SU-DHL-6 (cell line): ENCODE data around the gene FMN1.

Source experiments
- EZH2phosphoT487 ChIP-seq: fragments of 200-600 bp; sonication (generic), shearing (Covaris generic); conservative IDR thresholded peaks from 2 replicates; pipeline ENCODE4 v1.6.1; 2018; ENCODE audit warnings: mild to moderate bottlenecking, antibody characterized with exemption, low read length, moderate library complexity, mixed read lengths
- TF ChIP-seq, protein P1 (sequence below): fragments of 200-600 bp; sonication (generic); IDR thresholded peaks from one replicate; pipeline ENCODE4 v1.5.1; 2017; ENCODE audit warnings: antibody characterized with exemption, mild to moderate bottlenecking, low read length, moderate library complexity; ENCODE audit not compliant: insufficient read depth, poor library complexity, severe bottlenecking

DNA sequence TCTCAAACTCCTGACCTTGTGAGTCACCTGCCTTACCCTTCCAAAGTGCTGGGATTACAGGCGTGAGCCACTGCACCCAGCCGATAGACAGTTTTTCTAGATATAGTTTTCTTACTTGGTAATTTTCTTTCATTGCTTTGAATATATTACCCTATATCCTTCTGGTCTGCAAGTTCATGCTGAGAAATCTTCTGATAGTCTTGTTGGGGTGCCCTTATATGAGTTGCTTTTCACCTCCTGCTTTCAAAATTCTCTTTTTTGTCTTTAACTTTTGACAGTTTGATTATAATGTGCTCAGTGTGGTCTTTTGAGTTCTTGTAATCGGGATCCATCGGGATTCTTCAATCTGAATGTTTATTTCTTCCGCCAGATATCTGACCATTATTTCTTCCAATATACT lies 259.4 kb downstream of the FMN1 start:
- TF ChIP-seq, protein P1, sequence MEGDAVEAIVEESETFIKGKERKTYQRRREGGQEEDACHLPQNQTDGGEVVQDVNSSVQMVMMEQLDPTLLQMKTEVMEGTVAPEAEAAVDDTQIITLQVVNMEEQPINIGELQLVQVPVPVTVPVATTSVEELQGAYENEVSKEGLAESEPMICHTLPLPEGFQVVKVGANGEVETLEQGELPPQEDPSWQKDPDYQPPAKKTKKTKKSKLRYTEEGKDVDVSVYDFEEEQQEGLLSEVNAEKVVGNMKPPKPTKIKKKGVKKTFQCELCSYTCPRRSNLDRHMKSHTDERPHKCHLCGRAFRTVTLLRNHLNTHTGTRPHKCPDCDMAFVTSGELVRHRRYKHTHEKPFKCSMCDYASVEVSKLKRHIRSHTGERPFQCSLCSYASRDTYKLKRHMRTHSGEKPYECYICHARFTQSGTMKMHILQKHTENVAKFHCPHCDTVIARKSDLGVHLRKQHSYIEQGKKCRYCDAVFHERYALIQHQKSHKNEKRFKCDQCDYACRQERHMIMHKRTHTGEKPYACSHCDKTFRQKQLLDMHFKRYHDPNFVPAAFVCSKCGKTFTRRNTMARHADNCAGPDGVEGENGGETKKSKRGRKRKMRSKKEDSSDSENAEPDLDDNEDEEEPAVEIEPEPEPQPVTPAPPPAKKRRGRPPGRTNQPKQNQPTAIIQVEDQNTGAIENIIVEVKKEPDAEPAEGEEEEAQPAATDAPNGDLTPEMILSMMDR: no peak
- TF ChIP-seq EZH2phosphoT487: no peak
